GM19468 (cell line): Measurements from ENCODE around the gene PES1.
"Not testable (repeated sequence)": the region's sequence is repeated elsewhere in the genome, so short reads cannot be mapped to it uniquely, and the experiment has no call there.

Source experiments
- ATAC-seq: cut with Tn5 transposase; IDR thresholded peaks from one replicate; pipeline ENCODE4 v1.9.1; 2021; ENCODE audit warnings: mild to moderate bottlenecking, moderate library complexity, moderate number of reproducible peaks; ENCODE audit not compliant: unreplicated experiment; ENCODE audit errors: extremely low read depth

PES1 gene

GRCh38 chr22:30609260-30610185 lies 17.8 kb upstream of the PES1 start:
- no peak for ATAC-seq

GRCh38 chr22:30607939-30608338 lies 16.2 kb upstream of the PES1 start:
- ATAC-seq = no peak

GRCh38 chr22:30607300-30607930 lies 15.7 kb upstream of the PES1 start:
- no peak for ATAC-seq

GRCh38 chr22:30606455-30607299 lies 15.0 kb upstream of the PES1 start, which contains the start of gene TCN2:
Gene TCN2, plus strand, starts transcription at chr22:30607174. Its CDS starts 158 bp downstream, at chr22:30607332.
- no peak for ATAC-seq

GRCh38 chr22:30605449-30606110 lies 13.9 kb upstream of the PES1 start:
- no peak for ATAC-seq

GRCh38 chr22:30604723-30605122 lies 13.0 kb upstream of the PES1 start:
- no peak for ATAC-seq

- ATAC-seq = no peak
Observed at GRCh38 chr22:30603801-30604200, 12.1 kb upstream of the PES1 start.

- no peak for ATAC-seq
Observed at GRCh38 chr22:30602049-30602448, 10.3 kb upstream of the PES1 start.

- ATAC-seq = no peak
Observed at GRCh38 chr22:30601464-30601863, 9.8 kb upstream of the PES1 start.

GRCh38 chr22:30600921-30601320 lies 9.2 kb upstream of the PES1 start:
- no peak for ATAC-seq

GRCh38 chr22:30598986-30599385 lies 7.3 kb upstream of the PES1 start:
- ATAC-seq = no peak

- no peak for ATAC-seq
Observed at GRCh38 chr22:30596886-30597285, 5.2 kb upstream of the PES1 start.

- no peak for ATAC-seq
Observed at GRCh38 chr22:30596199-30596598, 4.5 kb upstream of the PES1 start.

- ATAC-seq = not testable (repeated sequence)
Observed at GRCh38 chr22:30592360-30592713, 627 bp upstream of the PES1 start.

GRCh38 chr22:30591191-30591587 lies 521 bp downstream of the PES1 start:
- ATAC-seq = no peak

GRCh38 chr22:30586414-30586813 lies 5.3 kb downstream of the PES1 start:
- no peak for ATAC-seq

- ATAC-seq = no peak
Observed at GRCh38 chr22:30584441-30584840, 7.3 kb downstream of the PES1 start.

GRCh38 chr22:30582788-30583545 lies 8.7 kb downstream of the PES1 start:
- ATAC-seq = no peak

- no peak for ATAC-seq
Observed at GRCh38 chr22:30582051-30582450, 9.7 kb downstream of the PES1 start.
